Astrocyte (in vitro differentiated cells and primary cell): ENCODE measurements around the gene ARPIN.

Experiments used
- EZH2 ChIP-seq: IDR thresholded peaks from 2 replicates; pipeline ENCODE4 v1.6.1; 2012; ENCODE audit warnings: mild to moderate bottlenecking, low read length, inconsistent platforms; ENCODE audit not compliant: insufficient read depth
- TF ChIP-seq, protein P1 (sequence below): IDR thresholded peaks from 2 replicates; pipeline ENCODE4 v1.5.1; 2011; ENCODE audit warnings: low read depth, mild to moderate bottlenecking, inconsistent platforms, low read length, moderate library complexity; ENCODE audit not compliant: insufficient read depth

DNA sequence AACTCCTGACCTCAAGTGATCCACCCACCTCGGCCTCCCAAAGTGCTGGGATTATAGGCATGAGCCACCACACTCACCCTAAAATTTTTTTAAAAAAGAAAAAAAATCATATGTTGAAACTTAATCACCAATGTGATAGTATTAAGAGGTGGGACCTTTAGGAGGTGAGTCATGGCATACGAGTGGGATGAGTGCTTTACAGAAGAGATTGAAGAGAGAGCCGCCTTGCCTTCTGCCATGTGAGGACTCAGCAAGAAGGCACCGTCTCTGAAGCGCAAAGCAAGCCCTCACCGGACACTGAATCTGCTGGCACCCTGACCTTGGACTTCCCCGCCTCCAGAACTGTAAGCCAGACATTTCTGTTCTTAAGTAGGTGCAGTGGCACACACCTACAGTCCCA, 5.5 kb downstream of the ARPIN start:
- TF ChIP-seq, protein P1, sequence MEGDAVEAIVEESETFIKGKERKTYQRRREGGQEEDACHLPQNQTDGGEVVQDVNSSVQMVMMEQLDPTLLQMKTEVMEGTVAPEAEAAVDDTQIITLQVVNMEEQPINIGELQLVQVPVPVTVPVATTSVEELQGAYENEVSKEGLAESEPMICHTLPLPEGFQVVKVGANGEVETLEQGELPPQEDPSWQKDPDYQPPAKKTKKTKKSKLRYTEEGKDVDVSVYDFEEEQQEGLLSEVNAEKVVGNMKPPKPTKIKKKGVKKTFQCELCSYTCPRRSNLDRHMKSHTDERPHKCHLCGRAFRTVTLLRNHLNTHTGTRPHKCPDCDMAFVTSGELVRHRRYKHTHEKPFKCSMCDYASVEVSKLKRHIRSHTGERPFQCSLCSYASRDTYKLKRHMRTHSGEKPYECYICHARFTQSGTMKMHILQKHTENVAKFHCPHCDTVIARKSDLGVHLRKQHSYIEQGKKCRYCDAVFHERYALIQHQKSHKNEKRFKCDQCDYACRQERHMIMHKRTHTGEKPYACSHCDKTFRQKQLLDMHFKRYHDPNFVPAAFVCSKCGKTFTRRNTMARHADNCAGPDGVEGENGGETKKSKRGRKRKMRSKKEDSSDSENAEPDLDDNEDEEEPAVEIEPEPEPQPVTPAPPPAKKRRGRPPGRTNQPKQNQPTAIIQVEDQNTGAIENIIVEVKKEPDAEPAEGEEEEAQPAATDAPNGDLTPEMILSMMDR, result no peak
- TF ChIP-seq EZH2, result no peak
